ENCODE data around the gene PSIP1.

PSIP1 gene

GRCh38 chr9:15461056-15461455 lies 49.7 kb downstream of the PSIP1 start:
- no peak for ATAC-seq
- TF ChIP-seq POU6F1 (CRISPR knock-in tag; IDR thresholded peaks at IDR 0.05; ENCODE audit: borderline replicate concordance, low read depth) (no peak), GLIS3 (CRISPR knock-in tag; IDR thresholded peaks at IDR 0.05) (no peak), ISL1 (CRISPR knock-in tag; IDR thresholded peaks at IDR 0.05) (no peak), ZNF8 (CRISPR knock-in tag; IDR thresholded peaks at IDR 0.05) (no peak), BACH2 (CRISPR knock-in tag; IDR thresholded peaks at IDR 0.05; ENCODE audit: borderline replicate concordance) (no peak), ZFP3 (CRISPR knock-in tag; IDR thresholded peaks at IDR 0.05) (no peak), SNAI2 (CRISPR knock-in tag; IDR thresholded peaks at IDR 0.05) (no peak), ESRRG (CRISPR knock-in tag; IDR thresholded peaks at IDR 0.05) (no peak), PPARA (CRISPR knock-in tag; IDR thresholded peaks at IDR 0.05; ENCODE audit: borderline replicate concordance) (no peak), CREB5 (CRISPR knock-in tag; IDR thresholded peaks at IDR 0.05; ENCODE audit: low read depth) (no peak), TCF4 (CRISPR knock-in tag; IDR thresholded peaks at IDR 0.05; ENCODE audit: borderline replicate concordance) (no peak), CSRNP3 (CRISPR knock-in tag; IDR thresholded peaks at IDR 0.05) (no peak), ZC3H10 (CRISPR knock-in tag; IDR thresholded peaks at IDR 0.05) (no peak)
- TF ChIP-seq, protein P1, sequence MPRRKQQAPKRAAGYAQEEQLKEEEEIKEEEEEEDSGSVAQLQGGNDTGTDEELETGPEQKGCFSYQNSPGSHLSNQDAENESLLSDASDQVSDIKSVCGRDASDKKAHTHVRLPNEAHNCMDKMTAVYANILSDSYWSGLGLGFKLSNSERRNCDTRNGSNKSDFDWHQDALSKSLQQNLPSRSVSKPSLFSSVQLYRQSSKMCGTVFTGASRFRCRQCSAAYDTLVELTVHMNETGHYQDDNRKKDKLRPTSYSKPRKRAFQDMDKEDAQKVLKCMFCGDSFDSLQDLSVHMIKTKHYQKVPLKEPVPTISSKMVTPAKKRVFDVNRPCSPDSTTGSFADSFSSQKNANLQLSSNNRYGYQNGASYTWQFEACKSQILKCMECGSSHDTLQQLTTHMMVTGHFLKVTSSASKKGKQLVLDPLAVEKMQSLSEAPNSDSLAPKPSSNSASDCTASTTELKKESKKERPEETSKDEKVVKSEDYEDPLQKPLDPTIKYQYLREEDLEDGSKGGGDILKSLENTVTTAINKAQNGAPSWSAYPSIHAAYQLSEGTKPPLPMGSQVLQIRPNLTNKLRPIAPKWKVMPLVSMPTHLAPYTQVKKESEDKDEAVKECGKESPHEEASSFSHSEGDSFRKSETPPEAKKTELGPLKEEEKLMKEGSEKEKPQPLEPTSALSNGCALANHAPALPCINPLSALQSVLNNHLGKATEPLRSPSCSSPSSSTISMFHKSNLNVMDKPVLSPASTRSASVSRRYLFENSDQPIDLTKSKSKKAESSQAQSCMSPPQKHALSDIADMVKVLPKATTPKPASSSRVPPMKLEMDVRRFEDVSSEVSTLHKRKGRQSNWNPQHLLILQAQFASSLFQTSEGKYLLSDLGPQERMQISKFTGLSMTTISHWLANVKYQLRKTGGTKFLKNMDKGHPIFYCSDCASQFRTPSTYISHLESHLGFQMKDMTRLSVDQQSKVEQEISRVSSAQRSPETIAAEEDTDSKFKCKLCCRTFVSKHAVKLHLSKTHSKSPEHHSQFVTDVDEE (CRISPR knock-in tag; IDR thresholded peaks at IDR 0.05): no peak
- TF ChIP-seq, protein P2, sequence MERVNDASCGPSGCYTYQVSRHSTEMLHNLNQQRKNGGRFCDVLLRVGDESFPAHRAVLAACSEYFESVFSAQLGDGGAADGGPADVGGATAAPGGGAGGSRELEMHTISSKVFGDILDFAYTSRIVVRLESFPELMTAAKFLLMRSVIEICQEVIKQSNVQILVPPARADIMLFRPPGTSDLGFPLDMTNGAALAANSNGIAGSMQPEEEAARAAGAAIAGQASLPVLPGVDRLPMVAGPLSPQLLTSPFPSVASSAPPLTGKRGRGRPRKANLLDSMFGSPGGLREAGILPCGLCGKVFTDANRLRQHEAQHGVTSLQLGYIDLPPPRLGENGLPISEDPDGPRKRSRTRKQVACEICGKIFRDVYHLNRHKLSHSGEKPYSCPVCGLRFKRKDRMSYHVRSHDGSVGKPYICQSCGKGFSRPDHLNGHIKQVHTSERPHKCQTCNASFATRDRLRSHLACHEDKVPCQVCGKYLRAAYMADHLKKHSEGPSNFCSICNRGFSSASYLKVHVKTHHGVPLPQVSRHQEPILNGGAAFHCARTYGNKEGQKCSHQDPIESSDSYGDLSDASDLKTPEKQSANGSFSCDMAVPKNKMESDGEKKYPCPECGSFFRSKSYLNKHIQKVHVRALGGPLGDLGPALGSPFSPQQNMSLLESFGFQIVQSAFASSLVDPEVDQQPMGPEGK (CRISPR knock-in tag; IDR thresholded peaks at IDR 0.05; ENCODE audit: borderline replicate concordance): no peak

DNA sequence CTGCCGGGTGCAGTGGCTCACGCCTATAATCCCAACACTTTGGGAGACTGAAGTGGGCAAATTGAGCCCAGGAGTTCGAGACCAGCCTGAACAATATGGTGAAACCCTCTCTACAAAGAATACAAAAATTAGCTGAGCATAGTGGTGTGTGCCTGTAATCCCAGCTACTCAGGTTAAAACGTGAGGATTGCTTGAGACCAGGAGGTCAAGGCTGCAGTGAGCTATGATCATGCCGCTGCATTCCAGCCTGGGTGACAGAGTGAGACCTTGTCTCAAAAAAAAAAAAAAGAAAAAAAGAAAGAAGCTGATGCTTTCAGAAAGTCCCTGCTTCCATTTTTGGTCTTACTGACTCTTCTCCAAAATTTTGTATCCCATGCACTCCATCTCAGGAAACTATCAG lies 56.8 kb downstream of the PSIP1 start:
- TF ChIP-seq BACH2 (CRISPR knock-in tag; IDR thresholded peaks at IDR 0.05; ENCODE audit: borderline replicate concordance) (no peak), GLIS3 (CRISPR knock-in tag; IDR thresholded peaks at IDR 0.05) (no peak), ZNF8 (CRISPR knock-in tag; IDR thresholded peaks at IDR 0.05) (no peak), SNAI2 (CRISPR knock-in tag; IDR thresholded peaks at IDR 0.05) (no peak), PPARA (CRISPR knock-in tag; IDR thresholded peaks at IDR 0.05; ENCODE audit: borderline replicate concordance) (no peak), ZNF565 (CRISPR knock-in tag; conservative IDR thresholded peaks at IDR 0.05; ENCODE audit: low read depth) (no peak), CSRNP3 (CRISPR knock-in tag; IDR thresholded peaks at IDR 0.05) (no peak), POU6F1 (CRISPR knock-in tag; IDR thresholded peaks at IDR 0.05; ENCODE audit: borderline replicate concordance, low read depth) (no peak), ARNTL (CRISPR knock-in tag; IDR thresholded peaks at IDR 0.05; ENCODE audit: borderline replicate concordance, low read depth) (no peak), ESRRG (CRISPR knock-in tag; IDR thresholded peaks at IDR 0.05) (no peak), ZFP30 (CRISPR knock-in tag; IDR thresholded peaks at IDR 0.05) (no peak), TOX (CRISPR knock-in tag; IDR thresholded peaks at IDR 0.05; ENCODE audit: borderline replicate concordance) (no peak), ZC3H10 (CRISPR knock-in tag; IDR thresholded peaks at IDR 0.05) (no peak)
- TF ChIP-seq, protein P2 (CRISPR knock-in tag; IDR thresholded peaks at IDR 0.05; ENCODE audit: borderline replicate concordance): no peak
- ATAC-seq: no peak
